Neural cell (in vitro differentiated cells): Measurements from ENCODE around the gene MYORG. TPM values are rescaled to one million over a fixed set of nuclear protein-coding genes. Genes with fewer than 3 reads are reported as not detected.
"Not testable (repeated sequence)": the region's sequence is repeated elsewhere in the genome, so short reads cannot be mapped to it uniquely, and the experiment has no call there.

Experiments used
- H2AFZ ChIP-seq: fragments of 200-600, 300-800 bp; sonication (generic), shearing (Covaris generic); 2 replicates; pipeline ENCODE4 v1.6.0; 2014; ENCODE audit warnings: low read depth, mild to moderate bottlenecking, antibody characterized with exemption, low read length, moderate library complexity
- H3F3A ChIP-seq: fragments of 200-600 bp; shearing (Covaris generic); 2 replicates; pipeline ENCODE4 v1.6.1; 2016; ENCODE audit warnings: mild to moderate bottlenecking, moderate library complexity, mixed read lengths, antibody characterized with exemption, low read length; ENCODE audit not compliant: insufficient read depth, poor library complexity, severe bottlenecking
- H3K27ac ChIP-seq: fragments of 200-600, 300-800 bp; sonication (generic), shearing (Covaris generic); 2 replicates; pipeline ENCODE4 v1.5.1; 2014; ENCODE audit warnings: mild to moderate bottlenecking, low read length, moderate library complexity
- H3K27me3 ChIP-seq: fragments of 300-800, 200-600 bp; sonication (generic), shearing (Covaris generic); 2 replicates; pipeline ENCODE4 v1.6.0; 2014; ENCODE audit warnings: mild to moderate bottlenecking, low read depth, low read length, moderate library complexity; ENCODE audit not compliant: insufficient read depth
- H3K36me3 ChIP-seq: fragments of 300-800, 200-600 bp; sonication (generic), shearing (Covaris generic); 2 replicates; pipeline ENCODE4 v1.5.1; 2014; ENCODE audit warnings: mild to moderate bottlenecking, antibody characterized with exemption, low read length, moderate library complexity; ENCODE audit not compliant: insufficient read depth
- H3K4me2 ChIP-seq: fragments of 300-800, 200-600 bp; sonication (generic), shearing (Covaris generic); 2 replicates; pipeline ENCODE4 v1.6.0; 2014; ENCODE audit warnings: mild to moderate bottlenecking, low read length
- H3K4me3 ChIP-seq: fragments of 300-800, 200-600 bp; sonication (generic), shearing (Covaris generic); 2 replicates; pipeline ENCODE4 v1.5.1; 2014; ENCODE audit warnings: mild to moderate bottlenecking, low read length, moderate library complexity
- H3K79me2 ChIP-seq: fragments of 200-600 bp; shearing (Covaris generic); replicated peaks from 2 replicates; pipeline ENCODE4 v1.6.0; 2014; ENCODE audit warnings: mild to moderate bottlenecking, low read length, moderate library complexity; ENCODE audit not compliant: insufficient read depth
- H3K9ac ChIP-seq: fragments of 300-800, 200-600 bp; sonication (generic), shearing (Covaris generic); 2 replicates; pipeline ENCODE4 v1.6.1; 2016; ENCODE audit warnings: mild to moderate bottlenecking, low read length, mixed read lengths
- H3K9me2 ChIP-seq: fragments of 200-600 bp; shearing (Covaris generic); 2 replicates; pipeline ENCODE4 v1.6.1; 2016; ENCODE audit warnings: mild to moderate bottlenecking, low read length, mixed read lengths; ENCODE audit not compliant: insufficient read depth
- H3K9me3 ChIP-seq: fragments of 200-600, 300-800 bp; sonication (generic), shearing (Covaris generic); 2 replicates; pipeline ENCODE4 v1.6.1; 2016; ENCODE audit warnings: mild to moderate bottlenecking, mixed run types, low read length, moderate library complexity, mixed read lengths
- H4K20me1 ChIP-seq: fragments of 200-600 bp; shearing (Covaris generic); 2 replicates; pipeline ENCODE4 v1.6.1; 2016; ENCODE audit warnings: mild to moderate bottlenecking, mixed run types; ENCODE audit not compliant: insufficient read depth
- CTCF ChIP-seq: fragments of 450-650 bp; IDR thresholded peaks from 2 replicates; pipeline ENCODE4 v1.5.1; 2014; ENCODE audit warnings: antibody characterized with exemption, mild to moderate bottlenecking, moderate library complexity; ENCODE audit not compliant: poor library complexity, severe bottlenecking
- EP300 ChIP-seq: fragments of 450-650 bp; conservative IDR thresholded peaks from 2 replicates; pipeline ENCODE4 v1.6.1; 2014; ENCODE audit warnings: antibody characterized with exemption, mild to moderate bottlenecking, moderate library complexity; ENCODE audit not compliant: poor library complexity, severe bottlenecking
- EZH2 ChIP-seq: fragments of 200-600, 300-800 bp; shearing (Covaris generic), sonication (generic); IDR thresholded peaks from 2 replicates; pipeline ENCODE4 v1.6.1; 2014; ENCODE audit warnings: antibody characterized with exemption, low read length, borderline replicate concordance, mild to moderate bottlenecking; ENCODE audit not compliant: insufficient read depth, poor library complexity, severe bottlenecking
- MXI1 ChIP-seq: fragments of 450-650 bp; conservative IDR thresholded peaks from 2 replicates; pipeline ENCODE4 v1.6.1; 2014; ENCODE audit warnings: antibody characterized with exemption, mild to moderate bottlenecking; ENCODE audit not compliant: poor library complexity, severe bottlenecking
- POLR2AphosphoS5 ChIP-seq: IDR thresholded peaks from 2 replicates; pipeline ENCODE4 v1.6.1; 2012
- RAD21 ChIP-seq: fragments of 450-650 bp; conservative IDR thresholded peaks from 2 replicates; pipeline ENCODE4 v1.6.1; 2014; ENCODE audit warnings: antibody characterized with exemption, mild to moderate bottlenecking, moderate library complexity
- REST ChIP-seq: IDR thresholded peaks from 2 replicates; pipeline ENCODE4 v1.6.1; 2012; ENCODE audit warnings: borderline replicate concordance
- SMC3 ChIP-seq: fragments of 450-650 bp; conservative IDR thresholded peaks from 2 replicates; pipeline ENCODE4 v1.6.1; 2014; ENCODE audit warnings: antibody characterized with exemption, mild to moderate bottlenecking, moderate library complexity; ENCODE audit not compliant: poor library complexity
- TAF1 ChIP-seq: IDR thresholded peaks from 2 replicates; pipeline ENCODE4 v1.6.1; 2012; ENCODE audit warnings: low read depth
- polyA plus RNA-seq: library from polyadenylated mRNA; depleted of rRNA; stranded (reverse); fragments of >200 nt; gene quantifications from 2 replicates; pipeline ENCODE4 v1.2.3, GENCODE V29; 2014

MYORG gene
- polyA plus RNA-seq, 1 donor from 2014 or later, result 0.58 TPM

- Histone ChIP-seq H3K79me2 (no peaks in the 10 kb centered on the region), H3K27me3 (no peaks in the 10 kb centered on the region), H3K9ac (no peak overlapping the region), H3K27ac (no peak overlapping the region), H3K4me3 (no peak overlapping the region), H3K36me3 (no peaks in the 10 kb centered on the region), H3F3A (no peaks in the 10 kb centered on the region), H4K20me1 (no peaks in the 10 kb centered on the region), H3K9me2 (no peaks in the 10 kb centered on the region), H3K4me2 (no peak overlapping the region), H3K9me3 (no peaks in the 10 kb centered on the region), H2AFZ (no peak overlapping the region)
- TF ChIP-seq MXI1 (no peak), TAF1 (no peak), REST (no peak), SMC3 (no peak), EP300 (no peak), POLR2AphosphoS5 (no peak), CTCF (no peak), RAD21 (no peak)
Observed at GRCh38 chr9:34341659-34342295, 34.9 kb downstream of the MYORG start.

- Histone ChIP-seq H3K9ac (no peak overlapping the region), H3K9me2 (no peaks in the 10 kb centered on the region), H3K9me3 (no peaks in the 10 kb centered on the region), H3K79me2 (no peaks in the 10 kb centered on the region), H3K4me2 (no peak overlapping the region), H3K36me3 (no peaks in the 10 kb centered on the region), H3K27me3 (no peaks in the 10 kb centered on the region), H3K27ac (no peak overlapping the region), H3K4me3 (no peak overlapping the region), H4K20me1 (no peaks in the 10 kb centered on the region), H2AFZ (no peak overlapping the region), H3F3A (no peaks in the 10 kb centered on the region)
- TF ChIP-seq EP300 (no peak), EZH2 (no peak), POLR2AphosphoS5 (no peak)
Observed at GRCh38 chr9:34338665-34339385, 37.9 kb downstream of the MYORG start.

GRCh38 chr9:34338079-34338478 is 38.6 kb downstream of the MYORG start:
- H3F3A ChIP-seq, H3K9ac ChIP-seq, H4K20me1 ChIP-seq, H3K4me3 ChIP-seq, H3K9me3 ChIP-seq, H3K27me3 ChIP-seq, H3K79me2 ChIP-seq, H3K4me2 ChIP-seq, H3K9me2 ChIP-seq, H2AFZ ChIP-seq, H3K27ac ChIP-seq, H3K36me3 ChIP-seq: not testable (repeated sequence)
